ENCODE data around the gene CALHM3. TPM values are rescaled to one million over a fixed set of nuclear protein-coding genes. Genes with fewer than 3 reads are reported as not detected.
A peak's percentile ranks its signal among the peaks of the same experiment; 100 is the strongest.

The CALHM3 gene
- total RNA-seq, 1 donor from 2014 or later = 3.3 TPM

DNA sequence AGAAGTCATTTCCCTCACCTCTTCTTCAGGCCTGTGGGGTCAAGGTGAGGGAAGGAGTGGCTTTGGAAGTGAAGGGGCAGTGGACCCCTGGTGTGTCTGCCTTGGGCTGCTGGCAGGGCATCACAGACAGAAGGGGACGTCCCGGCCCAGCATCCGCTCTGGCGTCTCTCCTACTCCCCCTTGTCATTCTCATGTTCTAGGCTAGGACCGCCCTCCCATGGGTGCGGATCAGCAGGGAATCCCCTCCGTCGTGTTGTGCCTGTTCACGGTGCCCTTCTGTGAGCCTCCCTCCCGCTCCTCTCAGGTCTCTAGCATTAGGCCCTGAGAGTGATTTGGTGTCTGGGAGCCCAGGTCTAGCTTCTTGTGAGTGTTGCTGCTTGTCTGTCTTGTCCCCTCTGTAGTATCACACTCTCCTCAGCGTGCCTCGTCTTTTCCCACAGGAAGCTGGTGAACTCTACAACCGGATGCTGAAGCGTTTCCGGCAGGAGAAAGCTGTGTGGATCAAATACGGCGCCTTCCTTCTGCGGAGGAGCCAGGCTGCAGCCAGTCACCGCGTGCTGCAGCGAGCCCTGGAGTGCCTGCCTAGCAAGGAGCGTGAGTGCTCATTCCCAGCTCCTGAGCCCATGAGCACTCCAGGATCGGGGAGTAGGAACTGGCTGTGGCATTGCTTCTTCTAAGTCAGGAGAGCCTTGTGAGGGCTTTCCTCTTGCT, 35.4 kb downstream of the CALHM3 start:
- Mint-ChIP-seq H3K27ac (peak overlapping the region; percentile 55), H3K4me1 (ENCODE audit: unreplicated experiment) (no peaks in the 10 kb centered on the region), H3K27me3 (no peaks in the 10 kb centered on the region), H3K9me3 (no peaks in the 10 kb centered on the region), H3K36me3 (peaks cover 21% of the 10 kb centered on the region), H3K4me3 (no peak overlapping the region)
- no peak for DNase-seq (ENCODE audit: extremely low spot score, unreplicated experiment)
- TF ChIP-seq CTCF (conservative IDR thresholded peaks at IDR 0.05) = no peak

DNA sequence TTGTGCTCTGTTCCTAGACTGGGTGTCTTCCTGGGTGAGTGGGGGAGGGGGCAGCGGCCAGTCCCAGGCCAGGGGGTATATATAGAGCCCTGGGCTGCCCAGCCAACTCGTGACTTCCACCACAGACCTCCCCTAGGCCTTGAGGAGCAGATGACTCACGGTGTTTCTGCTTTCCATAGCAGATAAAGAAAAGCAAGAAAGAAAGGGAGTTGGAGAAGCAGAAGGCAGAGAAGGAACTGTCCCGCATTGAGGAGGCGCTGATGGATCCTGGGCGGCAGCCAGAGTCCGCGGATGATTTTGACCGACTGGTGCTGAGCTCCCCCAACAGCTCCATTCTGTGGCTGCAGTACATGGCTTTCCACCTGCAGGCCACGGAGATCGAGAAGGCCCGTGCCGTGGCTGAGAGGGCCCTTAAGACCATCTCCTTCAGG, 37.0 kb downstream of the CALHM3 start:
- Mint-ChIP-seq H3K9me3 (no peaks in the 10 kb centered on the region), H3K27ac (no peak overlapping the region), H3K4me1 (ENCODE audit: unreplicated experiment) (no peaks in the 10 kb centered on the region), H3K36me3 (peaks cover 26% of the 10 kb centered on the region), H3K27me3 (no peaks in the 10 kb centered on the region), H3K4me3 (no peak overlapping the region)
- DNase-seq (ENCODE audit: extremely low spot score, unreplicated experiment) = no peak
- no peak for TF ChIP-seq CTCF (conservative IDR thresholded peaks at IDR 0.05)

DNA sequence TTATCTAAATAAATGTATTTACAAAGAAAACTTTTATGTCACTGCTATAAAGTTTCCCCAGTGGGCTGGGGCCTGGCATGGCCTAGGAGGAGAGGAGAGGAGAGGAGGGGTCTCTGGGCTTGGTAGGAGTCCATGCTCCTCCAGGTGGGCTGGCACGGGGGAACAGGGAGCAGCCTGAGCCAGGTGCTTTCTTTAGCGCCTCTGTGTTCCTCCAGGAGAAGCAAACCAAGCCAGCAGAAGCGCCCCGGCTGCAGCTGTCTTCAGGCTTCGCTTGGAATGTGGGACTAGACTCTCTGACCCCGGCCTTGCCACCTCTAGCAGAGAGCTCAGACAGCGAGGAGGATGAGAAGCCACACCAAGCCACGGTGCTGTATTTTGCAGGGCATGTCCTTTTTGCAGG, 37.4 kb downstream of the CALHM3 start:
- H3K27ac Mint-ChIP-seq = no peak overlapping the region
- no peak for TF ChIP-seq CTCF (conservative IDR thresholded peaks at IDR 0.05)
- no peak for DNase-seq (ENCODE audit: extremely low spot score, unreplicated experiment)
- no peak overlapping the region for H3K4me3 Mint-ChIP-seq
- H3K36me3 Mint-ChIP-seq = peaks cover 30% of the 10 kb centered on the region
- H3K9me3 Mint-ChIP-seq = no peaks in the 10 kb centered on the region
- no peaks in the 10 kb centered on the region for H3K27me3 Mint-ChIP-seq
- no peaks in the 10 kb centered on the region for H3K4me1 Mint-ChIP-seq (ENCODE audit: unreplicated experiment)

GRCh38 chr10:103441206-103441605, 37.8 kb downstream of the CALHM3 start:
- H3K4me3 Mint-ChIP-seq = no peak overlapping the region
- no peak for TF ChIP-seq CTCF (conservative IDR thresholded peaks at IDR 0.05)
- H3K27ac Mint-ChIP-seq = no peak overlapping the region
- no peak for DNase-seq (ENCODE audit: extremely low spot score, unreplicated experiment)
- H3K36me3 Mint-ChIP-seq = peaks cover 35% of the 10 kb centered on the region
- H3K9me3 Mint-ChIP-seq = no peaks in the 10 kb centered on the region
- H3K4me1 Mint-ChIP-seq (ENCODE audit: unreplicated experiment) = no peaks in the 10 kb centered on the region
- H3K27me3 Mint-ChIP-seq = no peaks in the 10 kb centered on the region

GRCh38 chr10:103440416-103440815, 38.6 kb downstream of the CALHM3 start:
- Mint-ChIP-seq H3K4me1 (ENCODE audit: unreplicated experiment) (no peaks in the 10 kb centered on the region), H3K27me3 (no peaks in the 10 kb centered on the region), H3K36me3 (peaks cover 35% of the 10 kb centered on the region), H3K9me3 (no peaks in the 10 kb centered on the region), H3K27ac (no peak overlapping the region), H3K4me3 (no peak overlapping the region)
- TF ChIP-seq CTCF (conservative IDR thresholded peaks at IDR 0.05) = no peak
- no peak for DNase-seq (ENCODE audit: extremely low spot score, unreplicated experiment)

Measured in type B pancreatic cell (in vitro differentiated cells).